GM23248 (cell line): ENCODE measurements around the gene SCGB1A1. TPM values are rescaled to one million over a fixed set of nuclear protein-coding genes. Genes with fewer than 3 reads are reported as not detected.

Experiments
- DNase-seq: peaks from one replicate; pipeline ENCODE4 v3.0.0-alpha.2; 2015
- H2AFZ ChIP-seq: fragments of 200-600 bp; sonication (generic); 2 replicates; pipeline ENCODE4 v1.6.1; 2016; ENCODE audit warnings: antibody characterized with exemption
- H3F3A ChIP-seq: fragments of 200-600 bp; sonication (generic); 2 replicates; pipeline ENCODE4 v1.6.1; 2016; ENCODE audit warnings: mild to moderate bottlenecking, antibody characterized with exemption, mixed run types; ENCODE audit not compliant: insufficient read depth
- H3K27ac ChIP-seq: fragments of 200-600 bp; sonication (generic); 2 replicates; pipeline ENCODE4 v1.5.1; 2016; ENCODE audit warnings: mild to moderate bottlenecking
- H3K27me3 ChIP-seq: fragments of 200-600 bp; sonication (generic); replicated peaks from 2 replicates; pipeline ENCODE4 v1.6.1; 2016; ENCODE audit warnings: mild to moderate bottlenecking; ENCODE audit not compliant: insufficient read depth
- H3K36me3 ChIP-seq: fragments of 200-600 bp; sonication (generic); 2 replicates; pipeline ENCODE4 v1.6.1; 2016; ENCODE audit warnings: low read depth, mild to moderate bottlenecking
- H3K4me1 ChIP-seq: fragments of 200-600 bp; sonication (generic); 2 replicates; pipeline ENCODE4 v1.6.1; 2016; ENCODE audit warnings: mild to moderate bottlenecking; ENCODE audit not compliant: insufficient read depth
- H3K4me2 ChIP-seq: fragments of 200-600 bp; sonication (generic); one replicate; pipeline ENCODE4 v1.6.1; 2016; ENCODE audit warnings: mild to moderate bottlenecking; ENCODE audit not compliant: unreplicated experiment
- H3K4me3 ChIP-seq: fragments of 200-600 bp; sonication (generic); 2 replicates; pipeline ENCODE4 v1.5.1; 2016; ENCODE audit warnings: mild to moderate bottlenecking
- H3K79me2 ChIP-seq: fragments of 200-600 bp; sonication (generic); 2 replicates; pipeline ENCODE4 v1.6.1; 2016; ENCODE audit warnings: mild to moderate bottlenecking; ENCODE audit not compliant: insufficient read depth
- H3K9ac ChIP-seq: fragments of 200-600 bp; sonication (generic); 2 replicates; pipeline ENCODE4 v1.6.1; 2016; ENCODE audit warnings: mild to moderate bottlenecking
- H3K9me2 ChIP-seq: fragments of 200-600 bp; sonication (generic); 2 replicates; pipeline ENCODE4 v1.6.1; 2016; ENCODE audit warnings: mixed run types, mild to moderate bottlenecking, moderate library complexity; ENCODE audit not compliant: insufficient read depth
- H3K9me3 ChIP-seq: fragments of 200-600 bp; sonication (generic); one replicate; pipeline ENCODE4 v1.6.1; 2017; ENCODE audit warnings: low read depth
- H4K20me1 ChIP-seq: fragments of 200-600 bp; sonication (generic); 2 replicates; pipeline ENCODE4 v1.6.0; 2016; ENCODE audit not compliant: insufficient read depth
- EZH2 ChIP-seq: fragments of 200-600 bp; sonication (generic); IDR thresholded peaks from 2 replicates; pipeline ENCODE4 v1.6.1; 2018; ENCODE audit warnings: antibody characterized with exemption, mild to moderate bottlenecking; ENCODE audit not compliant: insufficient read depth, poor library complexity, severe bottlenecking
- EZH2phosphoT487 ChIP-seq: fragments of 200-600 bp; sonication (generic); IDR thresholded peaks from 2 replicates; pipeline ENCODE4 v1.6.1; 2018; ENCODE audit warnings: antibody characterized with exemption, moderate library complexity, mild to moderate bottlenecking, low read depth; ENCODE audit not compliant: insufficient read depth
- WGBS, 2 experiments: methylation state at CpG; one replicate each; pipeline ENCODE4 v1.1.6; 2015 to 2017; ENCODE audit warnings: low lambda C conversion rate in 2 of 2, low coverage in 1 of 2; ENCODE audit errors: missing lambda C conversion rate in 2 of 2; 5-methylcytosine and 5-hydroxymethylcytosine counted together
- in situ Hi-C: fragments of 300-500 bp; cut with MboI; formaldehyde crosslinking; loops from 2 replicates; pipeline ENCODE4 v1.15.0; 2020
- polyA plus RNA-seq: library from polyadenylated mRNA; unstranded; fragments of >200 nt; fragmentation: Nextera tagmentation; extraction: Ambion mirVana; gene quantifications from 2 replicates; pipeline ENCODE4 v1.2.1, GENCODE V29; 2016
- total RNA-seq: library from RNA; depleted of rRNA; stranded (reverse); fragments of >200 nt; shearing (Covaris generic); gene quantifications from 2 replicates; pipeline ENCODE4 v1.2.3, GENCODE V29; 2014

Gene SCGB1A1
- total and polyA plus RNA-seq, 2 experiments from 2014 or later, result not detected

GRCh38 chr11:62391642-62392425 is 27.0 kb upstream of the SCGB1A1 start:
- no peak for DNase-seq
- in situ Hi-C loops, result loop anchor here (10.0 to 25.0 kb wide), 2 partner anchors 163 to 295 kb away; partner anchors contain the start of genes LRRN4CL and UBXN1
- no peak overlapping the region for H3K9ac ChIP-seq
- no peaks in the 10 kb centered on the region for H3F3A ChIP-seq
- no peak for TF ChIP-seq EZH2phosphoT487
- H3K36me3 ChIP-seq, result no peaks in the 10 kb centered on the region
- H3K4me2 ChIP-seq, result no peak overlapping the region
- H4K20me1 ChIP-seq, result no peaks in the 10 kb centered on the region
- H3K9me2 ChIP-seq, result no peaks in the 10 kb centered on the region
- H3K4me3 ChIP-seq, result no peak overlapping the region
- no peak overlapping the region for H2AFZ ChIP-seq
- no peaks in the 10 kb centered on the region for H3K27me3 ChIP-seq
- no peak overlapping the region for H3K27ac ChIP-seq
- no peaks in the 10 kb centered on the region for H3K79me2 ChIP-seq
- 78 to 82% methylated on average over 16 of the region's 16 CpGs for WGBS, 2 experiments
- H3K9me3 ChIP-seq, result no peaks in the 10 kb centered on the region
- H3K4me1 ChIP-seq, result peaks cover 4% of the 10 kb centered on the region; the same call in 1 of the 2 replicates

- no peaks in the 10 kb centered on the region for H3F3A ChIP-seq
- WGBS, 2 experiments, result 71 to 73% methylated on average over 3 of the region's 3 CpGs
- TF ChIP-seq EZH2phosphoT487 (no peak), EZH2 (no peak)
- no peaks in the 10 kb centered on the region for H3K9me3 ChIP-seq
- no peaks in the 10 kb centered on the region for H3K79me2 ChIP-seq
- H3K9me2 ChIP-seq, result no peaks in the 10 kb centered on the region
- DNase-seq, result no peak
- no peak overlapping the region for H3K27ac ChIP-seq
- no peak overlapping the region for H3K9ac ChIP-seq
- in situ Hi-C loops, result loop anchor here (10.0 to 25.0 kb wide), 2 partner anchors 162 to 295 kb away; partner anchors contain the start of genes LRRN4CL and UBXN1
- H3K27me3 ChIP-seq, result no peaks in the 10 kb centered on the region
- no peak overlapping the region for H2AFZ ChIP-seq
- H3K4me2 ChIP-seq, result no peak overlapping the region
- H3K4me3 ChIP-seq, result no peak overlapping the region
- H3K36me3 ChIP-seq, result no peaks in the 10 kb centered on the region
- H4K20me1 ChIP-seq, result no peaks in the 10 kb centered on the region
- H3K4me1 ChIP-seq, result peaks cover 4% of the 10 kb centered on the region; the same call in 1 of the 2 replicates
Observed at GRCh38 chr11:62392506-62392905, 26.3 kb upstream of the SCGB1A1 start.

DNA sequence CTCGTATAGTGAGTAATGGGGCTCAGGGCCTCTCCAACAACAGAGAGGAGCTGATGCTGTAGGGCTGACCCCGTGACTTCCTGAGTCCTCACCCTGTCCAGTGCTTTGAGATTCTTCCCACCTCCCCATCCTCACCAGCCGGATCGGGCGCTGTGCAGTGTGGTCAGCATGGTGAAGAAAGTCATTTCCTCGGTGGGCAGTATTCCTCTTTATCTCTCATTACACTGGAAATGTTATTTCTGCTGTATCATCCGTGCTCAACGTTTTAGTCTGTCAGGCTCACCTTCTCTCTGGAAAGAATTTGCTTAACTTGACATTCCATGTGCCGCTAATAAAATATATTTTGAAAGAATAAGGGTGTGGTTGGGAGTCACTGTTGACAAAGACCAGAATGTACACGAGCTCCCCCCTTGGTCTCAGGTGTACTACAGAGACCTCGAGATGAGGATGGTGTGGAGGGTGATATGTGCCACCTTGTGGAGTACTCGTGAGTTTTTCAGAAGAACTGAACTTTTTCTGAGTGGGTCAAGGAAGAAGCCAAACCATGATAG is 25.7 kb upstream of the SCGB1A1 start:
- Histone ChIP-seq H3K4me2 (no peak overlapping the region), H3K4me3 (no peak overlapping the region), H3K27me3 (no peaks in the 10 kb centered on the region), H3F3A (no peaks in the 10 kb centered on the region), H3K79me2 (no peaks in the 10 kb centered on the region), H3K27ac (no peak overlapping the region), H3K4me1 (peaks cover 5% of the 10 kb centered on the region), H4K20me1 (no peaks in the 10 kb centered on the region), H3K9me2 (no peaks in the 10 kb centered on the region), H2AFZ (no peak overlapping the region), H3K9me3 (no peaks in the 10 kb centered on the region), H3K9ac (no peak overlapping the region), H3K36me3 (no peaks in the 10 kb centered on the region)
- in situ Hi-C loops, result loop anchor here (10.0 to 25.0 kb wide), 2 partner anchors 162 to 294 kb away; partner anchors contain the start of genes LRRN4CL and UBXN1
- 54 to 59% methylated on average over 12 of the region's 12 CpGs for WGBS, 2 experiments
- DNase-seq, result peak; percentile 9
- TF ChIP-seq EZH2phosphoT487 (no peak), EZH2 (no peak)

GRCh38 chr11:62393735-62394134 is 25.1 kb upstream of the SCGB1A1 start:
- no peak for DNase-seq
- H3K4me1 ChIP-seq, result peaks cover 11% of the 10 kb centered on the region
- in situ Hi-C loops, result loop anchor here (10.0 to 25.0 kb wide), 2 partner anchors 161 to 294 kb away; partner anchors contain the start of genes LRRN4CL and UBXN1
- no peaks in the 10 kb centered on the region for H4K20me1 ChIP-seq
- H3K9ac ChIP-seq, result no peak overlapping the region
- WGBS, 2 experiments, result 13 to 14% methylated on average over 5 of the region's 5 CpGs
- no peak overlapping the region for H2AFZ ChIP-seq
- H3F3A ChIP-seq, result 0 out of 2 replicates have a peak, but pooled peaks cover 3% of the 10 kb centered on the region
- no peaks in the 10 kb centered on the region for H3K79me2 ChIP-seq
- H3K27ac ChIP-seq, result no peak overlapping the region
- no peaks in the 10 kb centered on the region for H3K9me3 ChIP-seq
- H3K9me2 ChIP-seq, result no peaks in the 10 kb centered on the region
- no peaks in the 10 kb centered on the region for H3K27me3 ChIP-seq
- H3K4me2 ChIP-seq, result no peak overlapping the region
- TF ChIP-seq EZH2 (no peak), EZH2phosphoT487 (no peak)
- no peaks in the 10 kb centered on the region for H3K36me3 ChIP-seq
- H3K4me3 ChIP-seq, result no peak overlapping the region
